ENCODE measurements around the gene TMEM234.
A peak's percentile ranks its signal among the peaks of the same experiment; 100 is the strongest.

Gene TMEM234

GRCh38 chr1:32247983-32248889, 26.1 kb upstream of the TMEM234 start:
- H2BK15ac ChIP-seq (ENCODE audit: low read depth, poor library complexity, severe bottlenecking), result no peak overlapping the region
- no peak overlapping the region for H2BK12ac ChIP-seq (ENCODE audit: low read length in 2 of 2)
- no peak overlapping the region for H3K4ac ChIP-seq (ENCODE audit: low read depth in 1 of 2, low read length in 2 of 2)
- no peak overlapping the region for H2AK5ac ChIP-seq (ENCODE audit: low read length, severe bottlenecking)
- no peak overlapping the region for H2AFZ ChIP-seq (ENCODE audit: low read depth, low read length)
- 6% methylated on average over 20 of the region's 31 CpGs for WGBS
- H3K23ac ChIP-seq (ENCODE audit: low read length in 2 of 2), result no peak overlapping the region
- peak overlapping the region; percentile 61 for H3K9ac ChIP-seq (ENCODE audit: low read length)
- H3K79me1 ChIP-seq (replicated peaks; ENCODE audit: low read length, poor library complexity, severe bottlenecking), result no peaks in the 10 kb centered on the region
- DNase-seq, result peak; percentile 71
- no peak overlapping the region for H4K8ac ChIP-seq (ENCODE audit: low read length)
- H4K91ac ChIP-seq (ENCODE audit: low read length), result no peak overlapping the region
- no peaks in the 10 kb centered on the region for H3K9me3 ChIP-seq (ENCODE audit: control insufficient read depth, low read length)
- no peaks in the 10 kb centered on the region for H3K36me3 ChIP-seq (ENCODE audit: control insufficient read depth in 1 of 2, insufficient read depth in 2 of 2, low read depth in 1 of 2, low read length in 2 of 2)
- H3K14ac ChIP-seq (ENCODE audit: low read length in 2 of 2), result no peak overlapping the region
- H3K4me2 ChIP-seq (ENCODE audit: low read length, poor library complexity, severe bottlenecking), result peak overlapping the region; percentile 51
- peak overlapping the region in 1 of 2 experiments; percentile 26 for H3K18ac ChIP-seq (ENCODE audit: low read depth in 1 of 2, low read length in 2 of 2)
- no peak overlapping the region for H3K4me3 ChIP-seq (ENCODE audit: insufficient read depth in 1 of 2, low read depth in 1 of 2, low read length in 2 of 2)
- H2BK120ac ChIP-seq (ENCODE audit: low read depth, low read length), result no peak overlapping the region
- H3K27me3 ChIP-seq (ENCODE audit: control insufficient read depth in 1 of 2, insufficient read depth in 1 of 2, low read length in 2 of 2), result peaks cover 0 to 5% of the 10 kb centered on the region in 2 experiments
- peaks cover 22% of the 10 kb centered on the region for H3K4me1 ChIP-seq (ENCODE audit: control insufficient read depth, insufficient read depth, low read depth, low read length)
- H3K27ac ChIP-seq (ENCODE audit: low read length, poor library complexity, severe bottlenecking), result no peak overlapping the region
- H2BK5ac ChIP-seq (ENCODE audit: low read depth, low read length, poor library complexity, severe bottlenecking), result no peak overlapping the region

GRCh38 chr1:32247452-32247851, 25.3 kb upstream of the TMEM234 start:
- no peak for DNase-seq
- WGBS, result 93% methylated on average over 12 of the region's 12 CpGs

GRCh38 chr1:32246888-32247273, 24.7 kb upstream of the TMEM234 start, which contains the start of gene FAM167B:
Gene FAM167B, plus strand, starts transcription at chr1:32247222. Its CDS starts 200 bp downstream, at chr1:32247422.
- Histone ChIP-seq H3K9me3 (ENCODE audit: control insufficient read depth, low read length) (no peaks in the 10 kb centered on the region), H3K18ac (ENCODE audit: low read depth in 1 of 2, low read length in 2 of 2) (no peak within 1 kb of the TSS), H3K4me3 (ENCODE audit: insufficient read depth in 1 of 2, low read depth in 1 of 2, low read length in 2 of 2) (peak within 1 kb of the TSS in 1 of 2 experiments; percentile 37), H3K27me3 (ENCODE audit: control insufficient read depth in 1 of 2, insufficient read depth in 1 of 2, low read length in 2 of 2) (peaks cover 0 to 4% of the 10 kb centered on the region in 2 experiments), H4K8ac (ENCODE audit: low read length) (no peak within 1 kb of the TSS), H3K4me1 (ENCODE audit: control insufficient read depth, insufficient read depth, low read depth, low read length) (peaks cover 27% of the 10 kb centered on the region), H3K9ac (ENCODE audit: low read length) (peak within 1 kb of the TSS; percentile 67), H3K23ac (ENCODE audit: low read length in 2 of 2) (no peak within 1 kb of the TSS), H4K91ac (ENCODE audit: low read length) (peak within 1 kb of the TSS; percentile 1), H2BK12ac (ENCODE audit: low read length in 2 of 2) (no peak within 1 kb of the TSS), H3K4ac (ENCODE audit: low read depth in 1 of 2, low read length in 2 of 2) (no peak within 1 kb of the TSS), H2BK5ac (ENCODE audit: low read depth, low read length, poor library complexity, severe bottlenecking) (no peak within 1 kb of the TSS), H2AK5ac (ENCODE audit: low read length, severe bottlenecking) (no peak within 1 kb of the TSS), H2BK15ac (ENCODE audit: low read depth, poor library complexity, severe bottlenecking) (no peak within 1 kb of the TSS), H2AFZ (ENCODE audit: low read depth, low read length) (no peak within 1 kb of the TSS), H3K27ac (ENCODE audit: low read length, poor library complexity, severe bottlenecking) (no peak within 1 kb of the TSS), H3K14ac (ENCODE audit: low read length in 2 of 2) (no peak within 1 kb of the TSS), H3K36me3 (ENCODE audit: control insufficient read depth in 1 of 2, insufficient read depth in 2 of 2, low read depth in 1 of 2, low read length in 2 of 2) (no peaks in the 10 kb centered on the region), H3K79me1 (replicated peaks; ENCODE audit: low read length, poor library complexity, severe bottlenecking) (no peaks in the 10 kb centered on the region), H3K4me2 (ENCODE audit: low read length, poor library complexity, severe bottlenecking) (no peak within 1 kb of the TSS), H2BK120ac (ENCODE audit: low read depth, low read length) (no peak within 1 kb of the TSS)
- no peak for DNase-seq
- 91% methylated on average over 3 of the region's 3 CpGs for WGBS

More at GRCh38 chr1:32247452-32247851, 25.3 kb upstream of the TMEM234 start:
- Histone ChIP-seq H3K23ac (ENCODE audit: low read length in 2 of 2) (no peak overlapping the region), H2BK120ac (ENCODE audit: low read depth, low read length) (no peak overlapping the region), H3K18ac (ENCODE audit: low read depth in 1 of 2, low read length in 2 of 2) (no peak overlapping the region), H4K8ac (ENCODE audit: low read length) (no peak overlapping the region), H3K4me3 (ENCODE audit: insufficient read depth in 1 of 2, low read depth in 1 of 2, low read length in 2 of 2) (peak overlapping the region in 1 of 2 experiments; percentile 28), H2AFZ (ENCODE audit: low read depth, low read length) (no peak overlapping the region), H2AK5ac (ENCODE audit: low read length, severe bottlenecking) (no peak overlapping the region), H3K9me3 (ENCODE audit: control insufficient read depth, low read length) (no peaks in the 10 kb centered on the region), H3K4me1 (ENCODE audit: control insufficient read depth, insufficient read depth, low read depth, low read length) (peaks cover 24% of the 10 kb centered on the region), H4K91ac (ENCODE audit: low read length) (peak overlapping the region; percentile 1), H3K14ac (ENCODE audit: low read length in 2 of 2) (no peak overlapping the region), H3K36me3 (ENCODE audit: control insufficient read depth in 1 of 2, insufficient read depth in 2 of 2, low read depth in 1 of 2, low read length in 2 of 2) (no peaks in the 10 kb centered on the region), H2BK12ac (ENCODE audit: low read length in 2 of 2) (no peak overlapping the region), H3K27me3 (ENCODE audit: control insufficient read depth in 1 of 2, insufficient read depth in 1 of 2, low read length in 2 of 2) (peaks cover 0 to 5% of the 10 kb centered on the region in 2 experiments), H3K4ac (ENCODE audit: low read depth in 1 of 2, low read length in 2 of 2) (no peak overlapping the region), H3K4me2 (ENCODE audit: low read length, poor library complexity, severe bottlenecking) (no peak overlapping the region), H3K27ac (ENCODE audit: low read length, poor library complexity, severe bottlenecking) (no peak overlapping the region), H3K79me1 (replicated peaks; ENCODE audit: low read length, poor library complexity, severe bottlenecking) (no peaks in the 10 kb centered on the region), H2BK15ac (ENCODE audit: low read depth, poor library complexity, severe bottlenecking) (no peak overlapping the region), H3K9ac (ENCODE audit: low read length) (peak overlapping the region; percentile 61), H2BK5ac (ENCODE audit: low read depth, low read length, poor library complexity, severe bottlenecking) (no peak overlapping the region)

- Histone ChIP-seq H3K36me3 (ENCODE audit: control insufficient read depth in 1 of 2, insufficient read depth in 2 of 2, low read depth in 1 of 2, low read length in 2 of 2) (peaks cover 3% of the 10 kb centered on the region in 2 experiments), H3K4ac (ENCODE audit: low read depth in 1 of 2, low read length in 2 of 2) (no peak overlapping the region), H3K14ac (ENCODE audit: low read length in 2 of 2) (no peak overlapping the region), H2BK12ac (ENCODE audit: low read length in 2 of 2) (peak overlapping the region in 1 of 2 experiments; percentile 15), H3K23ac (ENCODE audit: low read length in 2 of 2) (no peak overlapping the region), H3K4me2 (ENCODE audit: low read length, poor library complexity, severe bottlenecking) (peak overlapping the region; percentile 18), H2BK15ac (ENCODE audit: low read depth, poor library complexity, severe bottlenecking) (no peak overlapping the region), H4K91ac (ENCODE audit: low read length) (no peak overlapping the region), H3K79me1 (replicated peaks; ENCODE audit: low read length, poor library complexity, severe bottlenecking) (no peaks in the 10 kb centered on the region), H4K8ac (ENCODE audit: low read length) (peak overlapping the region; percentile 8), H3K4me1 (ENCODE audit: control insufficient read depth, insufficient read depth, low read depth, low read length) (peaks cover 20% of the 10 kb centered on the region), H3K9ac (ENCODE audit: low read length) (peak overlapping the region; percentile 61), H3K9me3 (ENCODE audit: control insufficient read depth, low read length) (no peaks in the 10 kb centered on the region), H3K4me3 (ENCODE audit: insufficient read depth in 1 of 2, low read depth in 1 of 2, low read length in 2 of 2) (peak overlapping the region in 1 of 2 experiments; percentile 64), H3K27ac (ENCODE audit: low read length, poor library complexity, severe bottlenecking) (no peak overlapping the region), H2AK5ac (ENCODE audit: low read length, severe bottlenecking) (no peak overlapping the region), H3K27me3 (ENCODE audit: control insufficient read depth in 1 of 2, insufficient read depth in 1 of 2, low read length in 2 of 2) (no peaks in the 10 kb centered on the region), H2BK5ac (ENCODE audit: low read depth, low read length, poor library complexity, severe bottlenecking) (no peak overlapping the region), H2AFZ (ENCODE audit: low read depth, low read length) (peak overlapping the region; percentile 43), H2BK120ac (ENCODE audit: low read depth, low read length) (no peak overlapping the region), H3K18ac (ENCODE audit: low read depth in 1 of 2, low read length in 2 of 2) (peak overlapping the region in 1 of 2 experiments; percentile 54)
- peak; percentile 42 for DNase-seq
- 33% methylated on average over 6 of the region's 7 CpGs for WGBS
Measured at GRCh38 chr1:32242341-32242851, 20.2 kb upstream of the TMEM234 start.

All from mesenchymal stem cell (in vitro differentiated cells and primary cell).